Stimulated activated CD8-positive, alpha-beta memory T cell treated with anti-CD3 and anti-CD28 coated beads, Interleukin-7, amount 100 ng/mL, for 48 hours (primary cell): ENCODE results near the gene SLC16A11.
"Not testable (repeated sequence)": the region's sequence is repeated elsewhere in the genome, so short reads cannot be mapped to it uniquely, and the experiment has no call there.

Experiments
- DNase-seq, 2 donors: peaks; one replicate each; pipeline ENCODE4 v3.0.0-alpha.2; 2020; ENCODE audit warnings: low read depth in 1 of 2; ENCODE audit errors: extremely low read depth in 1 of 2

The SLC16A11 gene

GRCh38 chr17:7058831-7059447 lies 15.0 kb upstream of the SLC16A11 start:
- no peak for DNase-seq

- no peak for DNase-seq
These were observed 12.5 kb upstream of the SLC16A11 start for GRCh38 chr17:7056386-7056785.

GRCh38 chr17:7050583-7050982 lies 6.7 kb upstream of the SLC16A11 start:
- DNase-seq, result not testable (repeated sequence)

- no peak for DNase-seq
These were observed 5.1 kb upstream of the SLC16A11 start for GRCh38 chr17:7048968-7049367.

GRCh38 chr17:7047566-7047965 lies 3.7 kb upstream of the SLC16A11 start:
- no peak for DNase-seq

GRCh38 chr17:7046725-7047397 lies 3.0 kb upstream of the SLC16A11 start:
- peak in 1 of 2 donors; percentile 72 for DNase-seq

- DNase-seq, result no peak
These were observed 2.3 kb upstream of the SLC16A11 start for GRCh38 chr17:7046127-7046724.

- no peak for DNase-seq
These were observed 1.7 kb upstream of the SLC16A11 start for GRCh38 chr17:7045492-7046126.

GRCh38 chr17:7043182-7043496 lies 753 bp downstream of the SLC16A11 start:
- no peak for DNase-seq

GRCh38 chr17:7042501-7043181 lies 1.3 kb downstream of the SLC16A11 start:
- DNase-seq, result no peak

- no peak for DNase-seq
These were observed 2.0 kb downstream of the SLC16A11 start for GRCh38 chr17:7041607-7042500.

GRCh38 chr17:7039832-7040231 lies 4.1 kb downstream of the SLC16A11 start:
- DNase-seq, result no peak

GRCh38 chr17:7038025-7038862 lies 5.6 kb downstream of the SLC16A11 start:
- no peak for DNase-seq

- peak; percentile 97 to 99 for DNase-seq
These were observed 8.1 kb downstream of the SLC16A11 start, which contains the start of gene SLC16A13 for GRCh38 chr17:7035591-7036368. Gene SLC16A13, plus strand, starts transcription at chr17:7036015. Its CDS starts 368 bp downstream, at chr17:7036383.

GRCh38 chr17:7034955-7035590 lies 8.8 kb downstream of the SLC16A11 start:
- DNase-seq, result no peak

- DNase-seq, result no peak
These were observed 14.2 kb downstream of the SLC16A11 start for GRCh38 chr17:7029659-7030058.

GRCh38 chr17:7029096-7029495 lies 14.8 kb downstream of the SLC16A11 start:
- no peak for DNase-seq

GRCh38 chr17:7027335-7027734 lies 16.6 kb downstream of the SLC16A11 start:
- DNase-seq, result no peak
